CD4-positive, alpha-beta T cell treated with Interleukin-12 subunit alpha and Interleukin-12 subunit beta, for 1 hour (primary cell): ENCODE results near the gene ADGRL2.

Experiments
- DNase-seq: peaks from one replicate; pipeline ENCODE4 v3.0.0-alpha.2; 2020

ADGRL2 gene

DNA sequence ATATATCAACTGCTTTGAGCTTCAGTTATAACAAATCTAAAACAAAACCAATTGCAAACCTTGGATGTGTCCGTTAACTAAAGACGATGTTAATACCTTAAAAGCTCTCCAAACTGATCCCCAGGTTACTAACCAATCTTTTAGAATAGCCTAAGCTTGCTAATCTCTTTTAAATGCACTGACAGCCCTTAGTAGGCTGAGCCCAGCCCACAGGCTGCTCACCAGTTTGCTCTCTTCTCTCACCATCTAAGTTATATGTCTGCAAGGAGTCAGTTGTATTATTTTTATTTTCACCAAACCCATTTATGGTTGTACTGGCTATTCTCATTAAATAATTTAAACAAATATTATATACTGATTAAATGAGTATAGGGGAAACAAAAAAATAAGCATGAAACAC, 199.5 kb downstream of the ADGRL2 start:
- no peak for DNase-seq

DNA sequence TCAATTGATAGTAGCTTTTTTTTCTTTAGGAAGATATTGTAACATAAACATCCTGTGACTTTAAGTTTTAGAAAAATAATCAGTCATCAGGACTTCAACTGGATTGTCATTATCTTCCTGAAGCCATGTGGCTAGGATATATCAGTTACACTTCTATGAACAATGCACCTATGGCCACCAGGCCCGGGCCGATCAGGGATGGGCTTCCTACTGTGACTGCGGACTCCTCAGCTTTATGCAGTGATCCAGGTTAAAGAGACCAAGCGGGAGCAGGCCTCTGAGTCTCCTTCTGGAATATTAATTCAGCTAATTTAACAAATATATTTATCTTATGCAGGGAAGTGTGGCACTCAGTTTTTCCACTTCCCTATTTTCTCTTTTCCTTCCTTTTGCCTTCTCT, 200.6 kb downstream of the ADGRL2 start:
- DNase-seq = no peak

DNA sequence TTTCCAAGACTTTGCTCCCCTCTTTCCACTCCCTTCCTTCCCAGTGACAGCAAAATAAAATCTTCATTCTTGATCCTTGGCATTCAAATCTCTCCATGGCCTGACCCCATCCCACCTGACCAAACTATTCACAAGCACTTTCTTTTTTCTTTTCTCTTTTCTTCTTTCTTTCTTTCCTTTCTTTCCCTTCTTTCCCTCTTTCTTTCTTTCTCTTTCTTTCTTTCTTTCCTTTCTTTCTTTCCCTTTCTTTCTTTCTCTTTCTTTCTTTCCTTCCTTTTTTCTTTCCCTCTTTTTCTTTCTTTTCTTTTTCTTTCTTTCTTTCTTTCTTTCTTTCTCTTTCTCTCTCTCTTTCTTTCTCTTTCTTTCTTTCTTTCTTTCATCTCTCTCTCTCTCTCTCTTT, 207.1 kb downstream of the ADGRL2 start:
- no peak for DNase-seq

DNA sequence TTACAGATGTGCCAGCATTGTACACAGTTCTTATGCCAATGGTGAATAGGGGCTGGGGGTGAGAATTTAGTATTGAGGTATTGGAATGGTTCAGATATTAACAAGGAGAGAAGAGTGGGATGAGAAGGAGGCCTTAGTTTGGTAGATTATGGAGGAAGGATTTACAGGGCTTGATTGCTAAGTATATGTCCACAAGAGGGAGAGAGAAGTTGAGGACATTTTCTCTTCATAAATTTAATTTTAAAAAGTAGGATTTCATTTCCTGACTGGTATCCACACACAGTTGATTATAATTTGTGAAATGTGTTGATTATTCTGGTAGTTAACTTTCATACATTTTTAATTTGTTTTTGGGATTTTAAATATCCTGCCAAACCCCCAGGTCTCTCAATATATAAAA, 213.0 kb downstream of the ADGRL2 start:
- no peak for DNase-seq

GRCh38 chr1:82015444-82015843, 214.7 kb downstream of the ADGRL2 start:
- DNase-seq = no peak

GRCh38 chr1:82018319-82018718, 217.6 kb downstream of the ADGRL2 start:
- no peak for DNase-seq

- DNase-seq = no peak
Measured at GRCh38 chr1:82019508-82019907, 218.8 kb downstream of the ADGRL2 start.

DNA sequence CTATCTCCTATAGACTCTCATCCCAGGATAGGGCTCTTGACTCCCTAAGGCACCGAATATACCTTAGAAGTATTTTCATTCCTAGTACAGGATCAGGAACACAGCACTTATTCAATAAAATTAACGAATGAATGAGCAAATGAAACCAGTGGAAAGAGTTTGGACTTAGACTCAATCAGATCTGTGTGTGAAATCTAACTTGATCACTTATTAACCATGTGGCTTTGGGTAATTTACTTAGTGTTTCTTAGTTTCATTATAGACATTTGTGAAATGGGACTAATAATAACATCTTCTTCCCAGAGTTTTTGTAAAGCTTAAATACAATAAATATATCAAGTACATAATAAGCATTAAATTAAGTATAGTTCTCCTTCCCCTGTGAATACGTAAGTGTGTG, 230.1 kb downstream of the ADGRL2 start:
- no peak for DNase-seq

GRCh38 chr1:82032068-82032467, 231.3 kb downstream of the ADGRL2 start:
- DNase-seq = no peak

DNA sequence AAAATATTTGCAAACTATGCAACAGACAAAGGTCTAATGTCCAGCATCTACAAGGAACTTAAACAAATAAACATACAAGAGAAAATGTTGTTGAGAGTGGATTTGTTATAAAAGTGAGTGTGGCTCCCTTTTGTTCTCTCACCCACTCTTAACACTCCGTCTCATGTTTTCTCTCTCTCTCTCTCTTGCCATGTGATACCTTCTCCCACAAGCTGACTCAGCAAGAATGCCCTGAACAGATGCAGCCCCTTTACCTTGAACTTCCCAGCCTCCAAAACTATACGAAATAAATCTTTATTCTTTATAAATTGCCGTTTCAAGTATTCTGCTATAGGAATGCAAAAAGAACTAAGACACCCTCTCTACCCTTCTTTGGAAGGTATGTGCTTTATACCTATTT, 234.1 kb downstream of the ADGRL2 start:
- DNase-seq = no peak
